GM23338 (cell line): ENCODE measurements around the gene UQCRC1. TPM values are rescaled to one million over a fixed set of nuclear protein-coding genes. Genes with fewer than 3 reads are reported as not detected.

Experiments used
- ATAC-seq: fragments of 200-7000 bp; cut with Tn5 transposase; 3 replicates; pipeline ENCODE4 v1.9.1; 2020
- DNase-seq: peaks from one replicate; pipeline ENCODE4 v3.0.0-alpha.2; 2015; ENCODE audit warnings: low spot score
- H2AFZ ChIP-seq: fragments of 200-600 bp; sonication (generic); 2 replicates; pipeline ENCODE4 v1.8.0; 2016; ENCODE audit warnings: antibody characterized with exemption, mild to moderate bottlenecking, moderate library complexity
- H3F3A ChIP-seq: fragments of 200-600 bp; sonication (generic); replicated peaks from 2 replicates; pipeline ENCODE4 v1.8.0; 2017; ENCODE audit warnings: antibody characterized with exemption, mixed run types, low read depth
- H3K27ac ChIP-seq: fragments of 200-600 bp; sonication (generic); 2 replicates; pipeline ENCODE4 v1.6.1; 2016; ENCODE audit warnings: low read depth
- H3K27me3 ChIP-seq: fragments of 200-600 bp; sonication (generic); 2 replicates; pipeline ENCODE4 v1.8.0; 2016; ENCODE audit warnings: mild to moderate bottlenecking, mixed run types, moderate library complexity; ENCODE audit not compliant: insufficient read depth
- H3K36me3 ChIP-seq: fragments of 200-600 bp; sonication (generic); 2 replicates; pipeline ENCODE4 v1.8.0; 2016; ENCODE audit warnings: mild to moderate bottlenecking; ENCODE audit not compliant: insufficient read depth
- H3K4me1 ChIP-seq: fragments of 200-600 bp; sonication (generic); 2 replicates; pipeline ENCODE4 v1.8.0; 2016; ENCODE audit warnings: mild to moderate bottlenecking, moderate library complexity; ENCODE audit not compliant: insufficient read depth
- H3K4me2 ChIP-seq: fragments of 200-600 bp; sonication (generic); 2 replicates; pipeline ENCODE4 v1.7.1; 2017; ENCODE audit warnings: mixed run types
- H3K4me3 ChIP-seq: fragments of 200-600 bp; sonication (generic); 2 replicates; pipeline ENCODE4 v1.6.1; 2016; ENCODE audit warnings: mixed run types
- H3K79me2 ChIP-seq: fragments of 200-600 bp; sonication (generic); replicated peaks from 2 replicates; pipeline ENCODE4 v1.8.0; 2017; ENCODE audit warnings: mild to moderate bottlenecking; ENCODE audit not compliant: insufficient read depth
- H3K9me2 ChIP-seq: fragments of 200-600 bp; sonication (generic); 2 replicates; pipeline ENCODE4 v1.8.0; 2017; ENCODE audit not compliant: insufficient read depth
- H4K20me1 ChIP-seq: fragments of 200-600 bp; sonication (generic); replicated peaks from 2 replicates; pipeline ENCODE4 v1.8.0; 2017; ENCODE audit warnings: mild to moderate bottlenecking; ENCODE audit not compliant: insufficient read depth
- H3K27ac Mint-ChIP-seq: 2 replicates; pipeline ENCODE4 v1.8.0; 2020; ENCODE audit warnings: inconsistent platforms, mild to moderate bottlenecking, moderate library complexity, mixed read lengths
- H3K27me3 Mint-ChIP-seq: 3 replicates; pipeline ENCODE4 v1.8.0; 2022; ENCODE audit warnings: low read depth, mild to moderate bottlenecking, moderate library complexity, mixed read lengths, inconsistent platforms; ENCODE audit not compliant: insufficient read depth, poor library complexity
- H3K36me3 Mint-ChIP-seq: 3 replicates; pipeline ENCODE4 v1.8.0; 2021; ENCODE audit warnings: low read depth, mild to moderate bottlenecking, inconsistent platforms, moderate library complexity, mixed read lengths
- H3K4me1 Mint-ChIP-seq: 3 replicates; pipeline ENCODE4 v1.8.0; 2020; ENCODE audit warnings: mild to moderate bottlenecking, inconsistent platforms, mixed read lengths
- H3K4me3 Mint-ChIP-seq: 3 replicates; pipeline ENCODE4 v1.8.0; 2021; ENCODE audit warnings: moderate library complexity, mild to moderate bottlenecking, inconsistent platforms, mixed read lengths
- H3K9me3 Mint-ChIP-seq: 3 replicates; pipeline ENCODE4 v1.8.0; 2020; ENCODE audit warnings: moderate library complexity, mild to moderate bottlenecking, inconsistent platforms, mixed read lengths
- ETS1 ChIP-seq: IDR thresholded peaks from 2 replicates; pipeline ENCODE4 v1.6.1; 2016; ENCODE audit warnings: antibody characterized with exemption
- EZH2phosphoT487 ChIP-seq: fragments of 200-600 bp; sonication (generic); IDR thresholded peaks from one replicate; pipeline ENCODE4 v1.8.1; 2018; ENCODE audit warnings: antibody characterized with exemption; ENCODE audit not compliant: unreplicated experiment
- JUNB ChIP-seq: IDR thresholded peaks from one replicate; pipeline ENCODE4 v1.6.1; 2016; ENCODE audit warnings: antibody characterized with exemption; ENCODE audit not compliant: unreplicated experiment
- POLR2AphosphoS5 ChIP-seq: IDR thresholded peaks from 2 replicates; pipeline ENCODE4 v1.6.1; 2016; ENCODE audit warnings: antibody characterized with exemption, low read depth
- ZNF462 ChIP-seq: fragments of 250-450 bp; sonication (Bioruptor Pico); IDR thresholded peaks from 2 replicates; pipeline ENCODE4 v1.5.0; 2020; ENCODE audit warnings: mild to moderate bottlenecking, moderate library complexity
- polyA plus RNA-seq: library from polyadenylated mRNA; unstranded; fragments of >200 nt; fragmentation: Nextera tagmentation; extraction: Ambion mirVana; gene quantifications from 2 replicates; pipeline ENCODE4 v1.2.1, GENCODE V29; 2016
- total RNA-seq: library from RNA; depleted of rRNA; stranded (reverse); fragments of >200 nt; shearing (Covaris generic); gene quantifications from 2 replicates; pipeline ENCODE4 v1.2.3, GENCODE V29; 2014
- TF ChIP-seq, protein P1 (sequence below), 2 experiments: fragments of 200-600 bp in 1 of 2; sonication (generic) in 1 of 2; conservative IDR thresholded peaks; 2 replicates each; pipeline versions ENCODE4 v1.5.1 to v1.6.1; 2016 to 2017; ENCODE audit warnings: antibody characterized with exemption in 2 of 2, low read depth in 2 of 2, mild to moderate bottlenecking in 2 of 2, moderate library complexity in 1 of 2

UQCRC1 gene
- total and polyA plus RNA-seq, 2 experiments from 2014 or later: 232 to 439 TPM

DNA sequence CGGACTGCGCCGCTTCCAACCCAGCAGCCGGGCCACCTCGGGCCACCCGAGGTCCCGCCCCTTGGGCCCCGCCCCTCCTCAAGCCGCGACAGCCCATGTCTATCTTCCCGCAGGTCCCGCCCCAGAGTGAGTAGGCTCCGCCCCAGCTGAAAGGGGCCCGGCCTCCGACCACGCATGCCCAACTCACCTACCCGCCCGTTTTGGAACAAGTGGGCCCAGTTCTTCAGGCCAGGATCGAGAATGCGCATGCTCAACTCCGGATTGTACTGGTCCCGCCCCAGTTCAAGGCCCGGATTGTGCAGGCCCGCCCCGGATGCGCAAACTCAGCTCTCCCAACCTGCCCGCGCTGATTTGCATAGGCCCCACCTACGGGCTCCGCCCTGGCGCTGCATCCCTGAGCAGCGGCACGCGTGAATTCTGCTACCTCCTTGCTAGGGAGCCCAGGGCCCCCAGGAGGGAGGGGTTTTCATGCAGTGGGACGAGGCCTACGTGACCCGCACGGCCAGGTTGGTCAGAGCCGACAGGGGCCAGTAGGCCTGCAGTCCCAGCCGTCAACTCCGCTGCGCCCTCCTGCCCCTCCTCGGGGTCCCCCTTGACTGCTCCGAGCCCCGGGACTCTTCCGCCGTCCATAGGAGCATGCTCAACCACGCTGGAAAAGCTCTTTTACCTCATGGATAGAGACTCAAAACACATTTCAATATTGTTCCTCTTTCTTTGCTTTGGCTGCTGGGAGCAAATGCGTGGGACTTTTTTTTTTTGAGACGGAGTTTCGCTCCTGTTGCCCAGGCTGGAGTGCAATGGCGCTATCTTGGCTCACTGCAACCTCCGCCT lies 52.4 kb downstream of the UQCRC1 start, which contains the start of gene PFKFB4:
Gene PFKFB4 (minus strand): TSS at position 8 of the 831 bp plus-strand sequence. CDS start 26 bp downstream, outside the sequence.
- ATAC-seq (peak; percentile 77), DNase-seq (peak; percentile 100)
- H3K4me3 ChIP-seq: peak within 1 kb of the TSS; percentile 73
- H3K9me2 ChIP-seq: no peaks in the 10 kb centered on the region
- peaks cover 26% of the 10 kb centered on the region for H3K79me2 ChIP-seq
- Mint-ChIP-seq H3K4me3 (peak within 1 kb of the TSS; percentile 86), H3K27ac (peak within 1 kb of the TSS; percentile 94), H3K27me3 (peaks cover 16% of the 10 kb centered on the region), H3K9me3 (no peaks in the 10 kb centered on the region; the same call in 2 of the 3 replicates), H3K36me3 (no peaks in the 10 kb centered on the region; the same call in 2 of the 3 replicates), H3K4me1 (peaks cover 46% of the 10 kb centered on the region)
- H2AFZ ChIP-seq: peak within 1 kb of the TSS; percentile 83; the same call in 1 of the 2 replicates
- H4K20me1 ChIP-seq: no peaks in the 10 kb centered on the region
- H3F3A ChIP-seq: peaks cover 11% of the 10 kb centered on the region
- peak; percentile 92 for TF ChIP-seq POLR2AphosphoS5
- TF ChIP-seq ETS1: 0 out of 2 replicates have a peak, but pooled peaks have one; percentile 19
- no peak for TF ChIP-seq EZH2phosphoT487
- TF ChIP-seq ZNF462 (CRISPR knock-in tag): no peak
- TF ChIP-seq, protein P1, sequence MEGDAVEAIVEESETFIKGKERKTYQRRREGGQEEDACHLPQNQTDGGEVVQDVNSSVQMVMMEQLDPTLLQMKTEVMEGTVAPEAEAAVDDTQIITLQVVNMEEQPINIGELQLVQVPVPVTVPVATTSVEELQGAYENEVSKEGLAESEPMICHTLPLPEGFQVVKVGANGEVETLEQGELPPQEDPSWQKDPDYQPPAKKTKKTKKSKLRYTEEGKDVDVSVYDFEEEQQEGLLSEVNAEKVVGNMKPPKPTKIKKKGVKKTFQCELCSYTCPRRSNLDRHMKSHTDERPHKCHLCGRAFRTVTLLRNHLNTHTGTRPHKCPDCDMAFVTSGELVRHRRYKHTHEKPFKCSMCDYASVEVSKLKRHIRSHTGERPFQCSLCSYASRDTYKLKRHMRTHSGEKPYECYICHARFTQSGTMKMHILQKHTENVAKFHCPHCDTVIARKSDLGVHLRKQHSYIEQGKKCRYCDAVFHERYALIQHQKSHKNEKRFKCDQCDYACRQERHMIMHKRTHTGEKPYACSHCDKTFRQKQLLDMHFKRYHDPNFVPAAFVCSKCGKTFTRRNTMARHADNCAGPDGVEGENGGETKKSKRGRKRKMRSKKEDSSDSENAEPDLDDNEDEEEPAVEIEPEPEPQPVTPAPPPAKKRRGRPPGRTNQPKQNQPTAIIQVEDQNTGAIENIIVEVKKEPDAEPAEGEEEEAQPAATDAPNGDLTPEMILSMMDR (conservative IDR thresholded peaks at IDR 0.05; ENCODE audit: low read depth in 2 of 2): 0 out of 4 replicates have a peak, but pooled peaks of 1 of the 2 experiments have one; percentile 11
- no peak for TF ChIP-seq JUNB
- H3K4me2 ChIP-seq: peak within 1 kb of the TSS; percentile 91
- H3K27ac ChIP-seq: peak within 1 kb of the TSS; percentile 93
- no peaks in the 10 kb centered on the region for H3K36me3 ChIP-seq
- no peaks in the 10 kb centered on the region for H3K27me3 ChIP-seq
- peaks cover 25% of the 10 kb centered on the region for H3K4me1 ChIP-seq
